ENCODE results near the gene LRRC43. TPM values are rescaled to one million over a fixed set of nuclear protein-coding genes. Genes with fewer than 3 reads are reported as not detected.

The LRRC43 gene
- total and polyA plus RNA-seq, 2 donors (not counting 1 experiment from before 2014, with no cell fraction given): 0.61 to 3.6 TPM

GRCh38 chr12:122207391-122207790 lies 24.5 kb downstream of the LRRC43 start:
- no peak overlapping the region for H3K9ac ChIP-seq (ENCODE audit: insufficient read depth, low read length)
- no peak overlapping the region for H3K27ac ChIP-seq (ENCODE audit: insufficient read depth, low read length)
- H4K20me1 ChIP-seq (ENCODE audit: control insufficient read depth, extremely low read depth, insufficient read depth, low read length): no peaks in the 10 kb centered on the region
- no peak overlapping the region for H2AFZ ChIP-seq (ENCODE audit: low read length)
- H3K27me3 ChIP-seq (ENCODE audit: control insufficient read depth, insufficient read depth, low read length): peaks cover 12% of the 10 kb centered on the region
- H3K36me3 ChIP-seq (ENCODE audit: control insufficient read depth, insufficient read depth, low read length): peaks cover 8% of the 10 kb centered on the region
- no peak for DNase-seq (ENCODE audit: low read depth in 2 of 2)
- no peak overlapping the region for H3K4me2 ChIP-seq (ENCODE audit: extremely low read depth, insufficient read depth, low read length)
- H3K9me3 ChIP-seq (ENCODE audit: control insufficient read depth, insufficient read depth, low read depth, low read length): no peaks in the 10 kb centered on the region
- H3K4me1 ChIP-seq (ENCODE audit: control insufficient read depth, extremely low read depth, insufficient read depth, low read length): no peaks in the 10 kb centered on the region
- H3K4me3 ChIP-seq (replicated peaks in 1 of 4; ENCODE audit: control extremely low read depth in 1 of 4, insufficient read depth in 1 of 4, low read depth in 3 of 4, low read length in 4 of 4): no peak overlapping the region
- TF ChIP-seq EZH2 (IDR thresholded peaks at IDR 0.05; ENCODE audit: low read length, missing control alignments) (no peak), CTCF (conservative IDR thresholded peaks at IDR 0.05 in 1 of 2, IDR thresholded peaks at IDR 0.05 in 1 of 2; ENCODE audit: low read depth in 1 of 2, low read length in 2 of 2) (no peak)
- no peaks in the 10 kb centered on the region for H3K79me2 ChIP-seq (ENCODE audit: control insufficient read depth, insufficient read depth, low read length)

GRCh38 chr12:122208073-122208820 lies 25.3 kb downstream of the LRRC43 start:
- Histone ChIP-seq H3K27me3 (ENCODE audit: control insufficient read depth, insufficient read depth, low read length) (peaks cover 12% of the 10 kb centered on the region), H3K4me1 (ENCODE audit: control insufficient read depth, extremely low read depth, insufficient read depth, low read length) (no peaks in the 10 kb centered on the region), H3K4me3 (replicated peaks in 1 of 4; ENCODE audit: control extremely low read depth in 1 of 4, insufficient read depth in 1 of 4, low read depth in 3 of 4, low read length in 4 of 4) (no peak overlapping the region), H3K9ac (ENCODE audit: insufficient read depth, low read length) (no peak overlapping the region), H3K36me3 (ENCODE audit: control insufficient read depth, insufficient read depth, low read length) (peaks cover 8% of the 10 kb centered on the region), H3K79me2 (ENCODE audit: control insufficient read depth, insufficient read depth, low read length) (no peaks in the 10 kb centered on the region), H3K27ac (ENCODE audit: insufficient read depth, low read length) (no peak overlapping the region), H3K4me2 (ENCODE audit: extremely low read depth, insufficient read depth, low read length) (no peak overlapping the region), H2AFZ (ENCODE audit: low read length) (no peak overlapping the region), H3K9me3 (ENCODE audit: control insufficient read depth, insufficient read depth, low read depth, low read length) (no peaks in the 10 kb centered on the region), H4K20me1 (ENCODE audit: control insufficient read depth, extremely low read depth, insufficient read depth, low read length) (no peaks in the 10 kb centered on the region)
- DNase-seq (ENCODE audit: low read depth in 2 of 2): no peak
- TF ChIP-seq CTCF (conservative IDR thresholded peaks at IDR 0.05 in 1 of 2, IDR thresholded peaks at IDR 0.05 in 1 of 2; ENCODE audit: low read depth in 1 of 2, low read length in 2 of 2) (no peak), EZH2 (IDR thresholded peaks at IDR 0.05; ENCODE audit: low read length, missing control alignments) (no peak)

GRCh38 chr12:122215771-122216170 lies 32.8 kb downstream of the LRRC43 start:
- no peak overlapping the region for H3K4me3 ChIP-seq (replicated peaks in 1 of 4; ENCODE audit: control extremely low read depth in 1 of 4, insufficient read depth in 1 of 4, low read depth in 3 of 4, low read length in 4 of 4)
- DNase-seq (ENCODE audit: low read depth in 2 of 2): peak; percentile 16 to 63
- no peaks in the 10 kb centered on the region for H4K20me1 ChIP-seq (ENCODE audit: control insufficient read depth, extremely low read depth, insufficient read depth, low read length)
- H3K4me2 ChIP-seq (ENCODE audit: extremely low read depth, insufficient read depth, low read length): no peak overlapping the region
- H3K4me1 ChIP-seq (ENCODE audit: control insufficient read depth, extremely low read depth, insufficient read depth, low read length): no peaks in the 10 kb centered on the region
- no peaks in the 10 kb centered on the region for H3K9me3 ChIP-seq (ENCODE audit: control insufficient read depth, insufficient read depth, low read depth, low read length)
- peaks cover 7% of the 10 kb centered on the region for H3K36me3 ChIP-seq (ENCODE audit: control insufficient read depth, insufficient read depth, low read length)
- H3K9ac ChIP-seq (ENCODE audit: insufficient read depth, low read length): no peak overlapping the region
- H3K27me3 ChIP-seq (ENCODE audit: control insufficient read depth, insufficient read depth, low read length): no peaks in the 10 kb centered on the region
- no peak overlapping the region for H2AFZ ChIP-seq (ENCODE audit: low read length)
- no peaks in the 10 kb centered on the region for H3K79me2 ChIP-seq (ENCODE audit: control insufficient read depth, insufficient read depth, low read length)
- no peak for TF ChIP-seq EZH2 (IDR thresholded peaks at IDR 0.05; ENCODE audit: low read length, missing control alignments)
- no peak for TF ChIP-seq CTCF (conservative IDR thresholded peaks at IDR 0.05 in 1 of 2, IDR thresholded peaks at IDR 0.05 in 1 of 2; ENCODE audit: low read depth in 1 of 2, low read length in 2 of 2)
- H3K27ac ChIP-seq (ENCODE audit: insufficient read depth, low read length): no peak overlapping the region
